ENCODE data around the gene MTPN. TPM values are rescaled to one million over a fixed set of nuclear protein-coding genes. Genes with fewer than 3 reads are reported as not detected.

The MTPN gene
- total and polyA plus RNA-seq, 12 donors: 16.7 to 116 (median 86.9) TPM

- no peak overlapping the region for H3K27ac ChIP-seq
- no peaks in the 10 kb centered on the region for H3K27me3 ChIP-seq
- H3K4me3 ChIP-seq: no peak overlapping the region
- no peaks in the 10 kb centered on the region for H3K36me3 ChIP-seq (replicated peaks in 1 of 2)
- no peaks in the 10 kb centered on the region for H3K9me3 ChIP-seq (replicated peaks in 1 of 3)
- no peak for TF ChIP-seq POLR2A (IDR thresholded peaks at IDR 0.05)
- no peak for TF ChIP-seq CTCF (IDR thresholded peaks at IDR 0.05)
- DNase-seq: no peak
- intact Hi-C loops (cut with DNase I): no loop called here
- 82 to 98% (median 85%) methylated on average over 2 of the region's 2 CpGs for WGBS, 4 donors
- peaks cover 0 to 3% of the 10 kb centered on the region in 2 donors for H3K4me1 ChIP-seq (replicated peaks in 1 of 2)
Measured at GRCh38 chr7:135942614-135943013, 34.5 kb downstream of the MTPN start.

GRCh38 chr7:135940077-135941075 is 36.8 kb downstream of the MTPN start:
- no peak for DNase-seq
- TF ChIP-seq POLR2A (IDR thresholded peaks at IDR 0.05) (no peak), CTCF (IDR thresholded peaks at IDR 0.05) (no peak)
- peaks cover 11 to 15% of the 10 kb centered on the region in 2 donors for H3K4me1 ChIP-seq (replicated peaks in 1 of 2)
- intact Hi-C loops (cut with DNase I): no loop called here
- 92 to 96% (median 93%) methylated on average over 3 of the region's 3 CpGs for WGBS, 4 donors
- no peaks in the 10 kb centered on the region for H3K36me3 ChIP-seq (replicated peaks in 1 of 2)
- H3K4me3 ChIP-seq: no peak overlapping the region
- H3K27ac ChIP-seq: no peak overlapping the region
- H3K27me3 ChIP-seq: no peaks in the 10 kb centered on the region
- H3K9me3 ChIP-seq (replicated peaks in 1 of 3): no peaks in the 10 kb centered on the region

- TF ChIP-seq CTCF (IDR thresholded peaks at IDR 0.05) (no peak), POLR2A (IDR thresholded peaks at IDR 0.05) (no peak)
- Histone ChIP-seq H3K4me3 (no peak overlapping the region), H3K4me1 (replicated peaks in 1 of 2) (peaks cover 11 to 15% of the 10 kb centered on the region in 2 donors), H3K27me3 (no peaks in the 10 kb centered on the region), H3K36me3 (replicated peaks in 1 of 2) (no peaks in the 10 kb centered on the region), H3K27ac (no peak overlapping the region), H3K9me3 (replicated peaks in 1 of 3) (no peaks in the 10 kb centered on the region)
- no peak for DNase-seq
- 70 to 79% (median 75%) methylated on average over 6 to 8 of the region's 8 CpGs for WGBS, 4 donors
- intact Hi-C loops (cut with DNase I): no loop called here
Measured at GRCh38 chr7:135939261-135939812, 37.8 kb downstream of the MTPN start.

GRCh38 chr7:135938563-135938962 is 38.6 kb downstream of the MTPN start:
- H3K4me3 ChIP-seq: no peak overlapping the region
- no peak for TF ChIP-seq CTCF (IDR thresholded peaks at IDR 0.05)
- no peak for TF ChIP-seq POLR2A (IDR thresholded peaks at IDR 0.05)
- intact Hi-C loops (cut with DNase I): no loop called here
- peaks cover 11 to 15% of the 10 kb centered on the region in 2 donors for H3K4me1 ChIP-seq (replicated peaks in 1 of 2)
- H3K27ac ChIP-seq: no peak overlapping the region
- WGBS, 4 donors: 80 to 90% (median 89%) methylated on average over 3 of the region's 3 CpGs
- H3K36me3 ChIP-seq (replicated peaks in 1 of 2): no peaks in the 10 kb centered on the region
- H3K27me3 ChIP-seq: no peaks in the 10 kb centered on the region
- no peaks in the 10 kb centered on the region for H3K9me3 ChIP-seq (replicated peaks in 1 of 3)
- DNase-seq: no peak
